ENCODE data around the gene FOXO1.

The FOXO1 gene

GRCh38 chr13:40539576-40540327 lies 126.7 kb downstream of the FOXO1 start:
- H3K9ac ChIP-seq (ENCODE audit: low read depth, low read length) = no peak overlapping the region
- no peaks in the 10 kb centered on the region for H3K4me1 ChIP-seq (ENCODE audit: insufficient read depth, low read length)
- no peak for ATAC-seq (ENCODE audit: insufficient read depth, low read depth)
- no peak for DNase-seq
- H3K27ac ChIP-seq (ENCODE audit: low read length) = no peak overlapping the region
- H3K4me2 ChIP-seq (ENCODE audit: insufficient read depth, low read length) = no peak overlapping the region
- no peaks in the 10 kb centered on the region for H3K79me2 ChIP-seq (ENCODE audit: insufficient read depth, low read length)
- TF ChIP-seq, protein P1, sequence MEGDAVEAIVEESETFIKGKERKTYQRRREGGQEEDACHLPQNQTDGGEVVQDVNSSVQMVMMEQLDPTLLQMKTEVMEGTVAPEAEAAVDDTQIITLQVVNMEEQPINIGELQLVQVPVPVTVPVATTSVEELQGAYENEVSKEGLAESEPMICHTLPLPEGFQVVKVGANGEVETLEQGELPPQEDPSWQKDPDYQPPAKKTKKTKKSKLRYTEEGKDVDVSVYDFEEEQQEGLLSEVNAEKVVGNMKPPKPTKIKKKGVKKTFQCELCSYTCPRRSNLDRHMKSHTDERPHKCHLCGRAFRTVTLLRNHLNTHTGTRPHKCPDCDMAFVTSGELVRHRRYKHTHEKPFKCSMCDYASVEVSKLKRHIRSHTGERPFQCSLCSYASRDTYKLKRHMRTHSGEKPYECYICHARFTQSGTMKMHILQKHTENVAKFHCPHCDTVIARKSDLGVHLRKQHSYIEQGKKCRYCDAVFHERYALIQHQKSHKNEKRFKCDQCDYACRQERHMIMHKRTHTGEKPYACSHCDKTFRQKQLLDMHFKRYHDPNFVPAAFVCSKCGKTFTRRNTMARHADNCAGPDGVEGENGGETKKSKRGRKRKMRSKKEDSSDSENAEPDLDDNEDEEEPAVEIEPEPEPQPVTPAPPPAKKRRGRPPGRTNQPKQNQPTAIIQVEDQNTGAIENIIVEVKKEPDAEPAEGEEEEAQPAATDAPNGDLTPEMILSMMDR (IDR thresholded peaks at IDR 0.05; ENCODE audit: borderline replicate concordance, extremely low read depth, low read length, poor library complexity, severe bottlenecking) = no peak
- TF ChIP-seq EZH2 (IDR thresholded peaks at IDR 0.05; ENCODE audit: borderline replicate concordance, low read depth, low read length, severe bottlenecking) = no peak
- no peak overlapping the region for H2AFZ ChIP-seq (ENCODE audit: low read depth, low read length)
- no peaks in the 10 kb centered on the region for H3K36me3 ChIP-seq (ENCODE audit: insufficient read depth, low read length)
- no peaks in the 10 kb centered on the region for H4K20me1 ChIP-seq (ENCODE audit: insufficient read depth, low read length)
- H3K9me3 ChIP-seq (ENCODE audit: insufficient read depth, low read length, severe bottlenecking) = no peaks in the 10 kb centered on the region
- H3K4me3 ChIP-seq (ENCODE audit: low read depth in 1 of 2, low read length in 2 of 2) = no peak overlapping the region
- H3K27me3 ChIP-seq (ENCODE audit: insufficient read depth, low read length, poor library complexity) = no peaks in the 10 kb centered on the region

- H3K9me3 ChIP-seq (ENCODE audit: insufficient read depth, low read length, severe bottlenecking) = no peaks in the 10 kb centered on the region
- H3K36me3 ChIP-seq (ENCODE audit: insufficient read depth, low read length) = no peaks in the 10 kb centered on the region
- no peak overlapping the region for H3K9ac ChIP-seq (ENCODE audit: low read depth, low read length)
- no peak overlapping the region for H2AFZ ChIP-seq (ENCODE audit: low read depth, low read length)
- H3K79me2 ChIP-seq (ENCODE audit: insufficient read depth, low read length) = no peaks in the 10 kb centered on the region
- H3K27ac ChIP-seq (ENCODE audit: low read length) = no peak overlapping the region
- DNase-seq (no peak), ATAC-seq (ENCODE audit: insufficient read depth, low read depth) (no peak)
- H3K4me2 ChIP-seq (ENCODE audit: insufficient read depth, low read length) = no peak overlapping the region
- no peaks in the 10 kb centered on the region for H3K27me3 ChIP-seq (ENCODE audit: insufficient read depth, low read length, poor library complexity)
- H4K20me1 ChIP-seq (ENCODE audit: insufficient read depth, low read length) = no peaks in the 10 kb centered on the region
- no peak overlapping the region for H3K4me3 ChIP-seq (ENCODE audit: low read depth in 1 of 2, low read length in 2 of 2)
- TF ChIP-seq, protein P1 (IDR thresholded peaks at IDR 0.05; ENCODE audit: borderline replicate concordance, extremely low read depth, low read length, poor library complexity, severe bottlenecking) = no peak
- TF ChIP-seq EZH2 (IDR thresholded peaks at IDR 0.05; ENCODE audit: borderline replicate concordance, low read depth, low read length, severe bottlenecking) = no peak
- no peaks in the 10 kb centered on the region for H3K4me1 ChIP-seq (ENCODE audit: insufficient read depth, low read length)
These were observed 129.1 kb downstream of the FOXO1 start for GRCh38 chr13:40537146-40537895.

- H3K79me2 ChIP-seq (ENCODE audit: insufficient read depth, low read length) = no peaks in the 10 kb centered on the region
- H3K27me3 ChIP-seq (ENCODE audit: insufficient read depth, low read length, poor library complexity) = no peaks in the 10 kb centered on the region
- ATAC-seq (ENCODE audit: insufficient read depth, low read depth) (no peak), DNase-seq (no peak)
- no peak overlapping the region for H2AFZ ChIP-seq (ENCODE audit: low read depth, low read length)
- no peak for TF ChIP-seq EZH2 (IDR thresholded peaks at IDR 0.05; ENCODE audit: borderline replicate concordance, low read depth, low read length, severe bottlenecking)
- TF ChIP-seq, protein P1 (IDR thresholded peaks at IDR 0.05; ENCODE audit: borderline replicate concordance, extremely low read depth, low read length, poor library complexity, severe bottlenecking) = no peak
- no peaks in the 10 kb centered on the region for H4K20me1 ChIP-seq (ENCODE audit: insufficient read depth, low read length)
- no peak overlapping the region for H3K9ac ChIP-seq (ENCODE audit: low read depth, low read length)
- no peak overlapping the region for H3K4me2 ChIP-seq (ENCODE audit: insufficient read depth, low read length)
- no peak overlapping the region for H3K27ac ChIP-seq (ENCODE audit: low read length)
- no peak overlapping the region for H3K4me3 ChIP-seq (ENCODE audit: low read depth in 1 of 2, low read length in 2 of 2)
- no peaks in the 10 kb centered on the region for H3K4me1 ChIP-seq (ENCODE audit: insufficient read depth, low read length)
- no peaks in the 10 kb centered on the region for H3K36me3 ChIP-seq (ENCODE audit: insufficient read depth, low read length)
- no peaks in the 10 kb centered on the region for H3K9me3 ChIP-seq (ENCODE audit: insufficient read depth, low read length, severe bottlenecking)
These were observed 129.9 kb downstream of the FOXO1 start for GRCh38 chr13:40536443-40537113.

All from DND-41 (cell line).